Tibial artery (tissue), 4 donors: Measurements from ENCODE around the gene CLTA.
A peak's percentile ranks its signal among the peaks of the same experiment; 100 is the strongest.

ENCODE experiments used
- DNase-seq, 2 donors: peaks; one replicate each; pipeline ENCODE4 v3.0.0-alpha.2; 2019
- H3K27ac ChIP-seq, 2 donors: fragments of 200-600 bp; sonication (generic) in 1 of 2; 1 replicate in 1 of 2; 2 replicates in 1 of 2; pipeline ENCODE4 v1.5.1; 2018 to 2019; ENCODE audit warnings: mild to moderate bottlenecking in 1 of 2
- H3K27me3 ChIP-seq, 2 donors: fragments of 200-600 bp; sonication (generic) in 1 of 2; one replicate each; pipeline versions ENCODE4 v1.5.1 to v1.6.0; 2016 to 2019
- H3K36me3 ChIP-seq, 3 donors: fragments of 200-600 bp; sonication (generic) in 2 of 3; one replicate each; pipeline ENCODE4 v1.5.1; 2016 to 2019; ENCODE audit warnings: mild to moderate bottlenecking in 2 of 3
- H3K4me1 ChIP-seq, 4 donors: fragments of 200-600 bp; sonication (generic) in 2 of 4; 1 replicate in 3 of 4; 2 replicates in 1 of 4; pipeline ENCODE4 v1.5.1; 2016 to 2019
- H3K4me3 ChIP-seq, 2 donors: fragments of 200-600 bp; sonication (generic) in 1 of 2; 1 replicate in 1 of 2; 2 replicates in 1 of 2; pipeline ENCODE4 v1.5.1; 2018 to 2019; ENCODE audit warnings: mild to moderate bottlenecking in 2 of 2
- H3K9me3 ChIP-seq, 3 donors: fragments of 200-600 bp; sonication (generic) in 1 of 3; one replicate each; pipeline ENCODE4 v1.5.1; 2016 to 2019
- intact Hi-C: fragments of 100-400 bp; cut with DNase I; formaldehyde crosslinking; loops from one replicate; pipeline ENCODE4 v1.15.0; 2023; ENCODE audit warnings: low total_unique reads
- TF ChIP-seq, protein P1 (sequence below), 2 experiments: fragments of 200-600 bp in 1 of 2; fragments of 450-650 bp in 1 of 2; IDR thresholded peaks; one replicate each; pipeline ENCODE4 v1.5.1; 2017 to 2019; ENCODE audit warnings: antibody characterized with exemption in 2 of 2, mild to moderate bottlenecking in 1 of 2, moderate library complexity in 1 of 2

CLTA gene

DNA sequence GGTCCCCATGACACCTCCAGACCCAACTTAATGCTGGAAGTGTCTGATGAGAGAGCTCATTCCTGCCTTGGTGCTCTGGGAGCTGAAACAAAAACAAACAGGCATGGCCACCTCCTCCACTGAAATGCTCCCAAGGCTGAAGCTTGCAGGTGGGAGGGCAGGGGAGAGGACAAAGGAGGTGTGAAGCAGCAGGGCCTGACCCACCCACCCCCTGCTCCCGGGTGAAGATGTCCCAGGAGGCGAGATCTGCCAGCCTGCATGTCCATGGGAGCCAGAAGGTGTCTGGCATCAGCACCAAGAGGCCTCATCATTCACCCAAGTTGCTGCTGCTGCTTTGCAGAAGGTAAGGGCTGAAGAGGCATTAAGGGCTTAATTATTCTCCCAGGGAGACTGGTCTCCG is 25.7 kb upstream of the CLTA start:
- Histone ChIP-seq H3K9me3 (no peaks in the 10 kb centered on the region), H3K27ac (peak overlapping the region; percentile 71 to 77), H3K4me1 (peaks cover 4 to 57% (median 41%) of the 10 kb centered on the region in 4 donors), H3K4me3 (no peak overlapping the region), H3K36me3 (no peaks in the 10 kb centered on the region), H3K27me3 (no peaks in the 10 kb centered on the region)
- TF ChIP-seq, protein P1, sequence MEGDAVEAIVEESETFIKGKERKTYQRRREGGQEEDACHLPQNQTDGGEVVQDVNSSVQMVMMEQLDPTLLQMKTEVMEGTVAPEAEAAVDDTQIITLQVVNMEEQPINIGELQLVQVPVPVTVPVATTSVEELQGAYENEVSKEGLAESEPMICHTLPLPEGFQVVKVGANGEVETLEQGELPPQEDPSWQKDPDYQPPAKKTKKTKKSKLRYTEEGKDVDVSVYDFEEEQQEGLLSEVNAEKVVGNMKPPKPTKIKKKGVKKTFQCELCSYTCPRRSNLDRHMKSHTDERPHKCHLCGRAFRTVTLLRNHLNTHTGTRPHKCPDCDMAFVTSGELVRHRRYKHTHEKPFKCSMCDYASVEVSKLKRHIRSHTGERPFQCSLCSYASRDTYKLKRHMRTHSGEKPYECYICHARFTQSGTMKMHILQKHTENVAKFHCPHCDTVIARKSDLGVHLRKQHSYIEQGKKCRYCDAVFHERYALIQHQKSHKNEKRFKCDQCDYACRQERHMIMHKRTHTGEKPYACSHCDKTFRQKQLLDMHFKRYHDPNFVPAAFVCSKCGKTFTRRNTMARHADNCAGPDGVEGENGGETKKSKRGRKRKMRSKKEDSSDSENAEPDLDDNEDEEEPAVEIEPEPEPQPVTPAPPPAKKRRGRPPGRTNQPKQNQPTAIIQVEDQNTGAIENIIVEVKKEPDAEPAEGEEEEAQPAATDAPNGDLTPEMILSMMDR (IDR thresholded peaks at IDR 0.05): no peak
- DNase-seq: no peak
- intact Hi-C loops: loop anchor here (10.0 kb wide), 1 partner anchor 130 kb away; the partner anchor contains the start of gene RECK

DNA sequence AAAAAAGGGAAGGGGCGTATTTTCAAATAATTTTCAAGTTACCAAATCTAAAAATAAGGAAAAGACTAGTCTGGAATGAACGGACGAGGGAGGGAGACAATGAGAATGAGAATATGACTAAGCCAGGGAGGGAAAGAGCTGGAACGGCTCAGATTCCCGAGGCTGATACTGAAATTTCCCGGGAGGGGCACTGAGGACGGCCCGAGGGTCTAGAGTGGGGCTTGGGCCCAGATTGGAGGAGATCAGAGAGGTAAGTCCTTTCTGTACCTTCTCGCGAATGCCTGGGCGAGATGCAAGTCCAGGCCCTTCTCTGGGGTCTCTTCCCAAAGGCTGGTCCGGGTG is 24.9 kb upstream of the CLTA start:
- H3K27me3 ChIP-seq: no peaks in the 10 kb centered on the region
- peak overlapping the region; percentile 54 to 56 for H3K4me3 ChIP-seq
- peak overlapping the region; percentile 56 to 77 for H3K27ac ChIP-seq
- TF ChIP-seq, protein P1 (IDR thresholded peaks at IDR 0.05): no peak
- H3K4me1 ChIP-seq: peaks cover 4 to 56% (median 41%) of the 10 kb centered on the region in 4 donors
- H3K9me3 ChIP-seq: no peaks in the 10 kb centered on the region
- no peak for DNase-seq
- H3K36me3 ChIP-seq: no peaks in the 10 kb centered on the region
- intact Hi-C loops: loop anchor here (2.0 to 10.0 kb wide), 3 partner anchors 25 to 131 kb away; partner anchors contain the start of gene RECK

DNA sequence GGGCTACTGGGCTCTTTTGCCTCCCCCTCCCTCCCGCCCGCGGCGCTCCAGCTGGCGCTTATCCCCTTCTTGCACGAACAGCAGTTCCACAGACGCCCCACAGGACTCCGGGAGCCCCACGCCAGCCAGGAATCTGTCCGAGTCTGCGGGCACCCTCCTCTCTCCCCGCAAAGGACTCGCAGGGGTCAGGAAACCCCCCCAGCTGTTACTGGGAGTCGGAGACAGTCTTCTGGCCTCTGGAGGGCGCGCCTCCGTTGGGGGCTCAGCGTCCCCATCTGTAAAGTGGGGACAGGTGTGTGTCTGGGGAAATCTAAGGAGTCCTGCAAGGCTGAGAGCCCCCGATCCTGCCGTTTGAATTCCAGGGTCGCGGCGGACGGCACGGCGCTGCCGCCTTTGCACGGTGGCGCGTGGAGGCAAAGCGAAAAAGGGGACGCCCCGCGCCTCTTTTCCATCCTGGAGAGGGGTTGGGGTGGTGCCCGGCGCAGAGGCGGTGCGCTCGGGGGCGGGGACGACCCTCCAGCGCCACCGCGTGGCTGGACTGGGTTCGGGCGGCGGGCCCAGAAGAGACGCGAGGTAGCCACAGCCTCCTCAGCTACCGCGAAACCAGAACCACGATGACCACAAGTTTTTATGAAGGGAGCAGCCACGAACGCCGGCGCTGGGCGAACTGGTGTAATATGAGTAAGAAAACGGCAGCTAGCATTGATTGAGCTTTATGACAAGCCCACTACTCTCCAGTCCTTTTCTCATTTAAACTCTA is 24.4 kb upstream of the CLTA start:
- intact Hi-C loops: loop anchor here (2.0 to 10.0 kb wide), 3 partner anchors 26 to 132 kb away; partner anchors contain the start of gene RECK
- TF ChIP-seq, protein P1 (IDR thresholded peaks at IDR 0.05): peak; percentile 93 to 94
- Histone ChIP-seq H3K36me3 (no peaks in the 10 kb centered on the region), H3K4me3 (peak overlapping the region; percentile 54 to 56), H3K27me3 (no peaks in the 10 kb centered on the region), H3K27ac (peak overlapping the region; percentile 56 to 77), H3K9me3 (no peaks in the 10 kb centered on the region), H3K4me1 (peaks cover 4 to 50% (median 40%) of the 10 kb centered on the region in 4 donors)
- peak; percentile 79 to 89 for DNase-seq

DNA sequence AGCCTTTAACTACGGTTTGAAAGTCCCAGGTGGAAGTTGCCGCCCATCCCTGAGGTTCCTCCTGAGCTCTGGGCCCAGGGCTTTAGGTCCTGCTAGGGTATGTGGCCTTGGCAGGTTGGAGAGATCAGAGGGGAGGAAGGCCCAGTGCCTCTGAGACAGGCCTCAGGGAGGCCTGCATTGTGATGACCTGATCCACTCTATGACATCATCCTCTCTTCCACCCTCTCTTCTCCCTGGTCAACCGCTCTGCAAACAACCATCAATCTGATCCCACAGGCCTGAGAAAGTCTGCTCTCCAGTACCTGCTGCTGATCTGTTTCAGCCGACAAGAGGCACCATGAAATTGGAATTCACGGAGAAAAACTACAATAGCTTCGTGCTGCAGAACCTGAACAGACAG is 21.6 kb upstream of the CLTA start, which contains the start of gene CCIN:
CCIN (plus strand) TSS at position 223 of the 400 bp plus-strand sequence; CDS start at position 338, 115 bp downstream.
- Histone ChIP-seq H3K27me3 (peaks cover 0 to 5% of the 10 kb centered on the region in 2 donors), H3K9me3 (no peaks in the 10 kb centered on the region), H3K4me1 (peaks cover 0 to 25% (median 18%) of the 10 kb centered on the region in 4 donors), H3K27ac (no peak within 1 kb of the TSS), H3K4me3 (no peak within 1 kb of the TSS), H3K36me3 (no peaks in the 10 kb centered on the region)
- TF ChIP-seq, protein P1 (IDR thresholded peaks at IDR 0.05): no peak
- no peak for DNase-seq
- intact Hi-C loops: loop anchor here (10.0 kb wide), 1 partner anchor 134 kb away; the partner anchor contains the start of gene RECK

DNA sequence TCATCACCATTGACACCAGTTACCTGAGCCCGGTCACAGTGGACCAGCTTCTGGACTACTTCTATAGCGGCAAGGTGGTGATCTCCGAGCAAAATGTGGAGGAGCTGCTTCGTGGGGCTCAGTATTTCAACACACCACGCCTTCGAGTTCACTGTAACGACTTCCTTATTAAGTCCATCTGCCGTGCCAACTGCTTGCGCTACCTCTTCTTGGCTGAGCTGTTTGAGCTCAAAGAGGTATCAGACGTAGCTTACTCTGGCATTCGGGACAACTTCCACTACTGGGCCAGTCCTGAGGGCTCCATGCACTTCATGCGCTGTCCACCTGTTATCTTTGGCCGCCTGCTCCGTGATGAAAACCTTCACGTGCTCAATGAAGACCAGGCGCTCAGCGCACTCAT is 21.0 kb upstream of the CLTA start:
- intact Hi-C loops: loop anchor here (10.0 kb wide), 1 partner anchor 135 kb away; the partner anchor contains the start of gene RECK
- peaks cover 0 to 24% (median 13%) of the 10 kb centered on the region in 4 donors for H3K4me1 ChIP-seq
- DNase-seq: no peak
- no peak overlapping the region for H3K27ac ChIP-seq
- H3K27me3 ChIP-seq: peaks cover 0 to 5% of the 10 kb centered on the region in 2 donors
- H3K9me3 ChIP-seq: no peaks in the 10 kb centered on the region
- H3K4me3 ChIP-seq: no peak overlapping the region
- TF ChIP-seq, protein P1 (IDR thresholded peaks at IDR 0.05): no peak
- H3K36me3 ChIP-seq: no peaks in the 10 kb centered on the region
